SK-N-SH (cell line): ENCODE measurements around the gene MRPS5.

ENCODE experiments used
- RXRA ChIP-seq: IDR thresholded peaks from 2 replicates; pipeline ENCODE4 v1.4.0; 2012; ENCODE audit warnings: low read depth, mild to moderate bottlenecking, borderline replicate concordance
- TF ChIP-seq, protein P1 (sequence below): fragments of 200-600 bp; sonication (generic); IDR thresholded peaks from 2 replicates; pipeline ENCODE4 v1.6.1; 2017; ENCODE audit warnings: antibody characterized with exemption, mild to moderate bottlenecking, moderate library complexity

GRCh38 chr2:95159690-95160449 lies 38.3 kb upstream of the MRPS5 start, which contains the start of gene ZNF514:
- TF ChIP-seq RXRA: no peak
- TF ChIP-seq, protein P1, sequence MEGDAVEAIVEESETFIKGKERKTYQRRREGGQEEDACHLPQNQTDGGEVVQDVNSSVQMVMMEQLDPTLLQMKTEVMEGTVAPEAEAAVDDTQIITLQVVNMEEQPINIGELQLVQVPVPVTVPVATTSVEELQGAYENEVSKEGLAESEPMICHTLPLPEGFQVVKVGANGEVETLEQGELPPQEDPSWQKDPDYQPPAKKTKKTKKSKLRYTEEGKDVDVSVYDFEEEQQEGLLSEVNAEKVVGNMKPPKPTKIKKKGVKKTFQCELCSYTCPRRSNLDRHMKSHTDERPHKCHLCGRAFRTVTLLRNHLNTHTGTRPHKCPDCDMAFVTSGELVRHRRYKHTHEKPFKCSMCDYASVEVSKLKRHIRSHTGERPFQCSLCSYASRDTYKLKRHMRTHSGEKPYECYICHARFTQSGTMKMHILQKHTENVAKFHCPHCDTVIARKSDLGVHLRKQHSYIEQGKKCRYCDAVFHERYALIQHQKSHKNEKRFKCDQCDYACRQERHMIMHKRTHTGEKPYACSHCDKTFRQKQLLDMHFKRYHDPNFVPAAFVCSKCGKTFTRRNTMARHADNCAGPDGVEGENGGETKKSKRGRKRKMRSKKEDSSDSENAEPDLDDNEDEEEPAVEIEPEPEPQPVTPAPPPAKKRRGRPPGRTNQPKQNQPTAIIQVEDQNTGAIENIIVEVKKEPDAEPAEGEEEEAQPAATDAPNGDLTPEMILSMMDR: no peak
